GM18861 (cell line): ENCODE data around the gene RNF166.

ENCODE experiments used
- ATAC-seq: cut with Tn5 transposase; IDR thresholded peaks from one replicate; pipeline ENCODE4 v1.9.1; 2021; ENCODE audit not compliant: unreplicated experiment

RNF166 gene

DNA sequence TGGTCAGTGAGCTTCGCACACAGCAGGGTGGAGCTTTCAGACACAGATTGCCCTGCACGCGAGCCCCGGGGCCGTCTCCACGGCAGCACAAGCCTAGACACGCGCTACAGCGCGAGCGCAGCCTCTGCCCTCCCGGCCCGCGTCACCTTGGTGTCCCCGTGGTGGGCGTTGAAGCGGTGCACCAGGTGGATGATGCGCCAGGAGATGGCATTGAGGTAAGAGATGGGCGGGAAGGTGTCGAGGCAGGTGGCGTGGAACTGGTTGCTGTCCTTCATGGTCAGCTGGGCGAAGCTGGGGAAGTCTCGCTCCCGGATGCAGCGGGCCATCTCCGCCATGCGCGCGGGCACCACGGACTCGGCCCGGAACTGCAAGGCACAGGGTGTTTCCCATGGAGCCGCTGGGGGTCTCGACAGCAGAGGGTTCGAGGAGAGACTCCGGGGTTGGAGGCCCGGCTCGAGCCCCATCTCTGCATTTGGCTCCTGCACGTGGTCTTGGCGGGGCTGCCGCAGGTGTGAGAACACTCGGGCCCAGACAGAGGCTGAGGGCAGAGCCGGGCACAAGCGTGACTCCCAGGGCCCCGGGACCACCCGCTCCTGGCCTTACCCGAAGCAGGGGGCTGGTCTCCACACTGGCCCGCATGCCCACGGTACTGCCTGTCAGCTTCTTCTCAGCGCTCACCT is 51.0 kb downstream of the RNF166 start:
- ATAC-seq, result no peak

DNA sequence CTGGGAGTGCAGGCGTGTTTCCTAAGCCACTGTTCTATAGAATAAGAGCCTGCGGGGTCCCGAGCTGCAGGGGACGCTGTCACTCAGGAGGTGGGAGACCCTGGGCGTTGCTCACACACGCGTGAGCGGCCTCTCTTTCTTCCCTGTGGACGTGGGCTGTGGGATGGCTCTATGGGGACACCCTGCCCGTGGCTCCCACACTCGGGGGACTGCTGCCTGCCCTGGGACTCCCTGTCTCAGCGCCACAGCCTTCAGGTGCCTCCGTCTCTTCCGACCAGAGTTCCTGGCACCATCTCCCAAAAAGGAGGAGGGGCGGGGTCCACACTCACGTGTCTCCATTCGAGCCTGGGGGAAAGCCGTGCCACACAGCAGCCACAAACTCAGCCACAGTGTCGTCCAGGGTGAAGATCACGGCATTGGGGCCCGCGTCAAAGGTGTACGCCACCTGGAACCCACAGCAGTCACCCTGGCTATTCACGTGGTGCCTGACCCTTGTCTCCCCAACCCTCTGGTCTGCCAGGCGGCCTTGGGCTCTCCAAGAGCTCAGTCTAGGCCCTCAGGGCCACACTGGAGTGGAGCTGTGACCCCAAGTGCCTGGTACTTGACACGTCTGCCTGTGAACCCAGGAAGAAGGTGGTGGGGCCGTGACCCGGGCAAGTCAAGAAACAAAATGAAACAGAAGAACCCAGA is 51.7 kb downstream of the RNF166 start:
- ATAC-seq, result no peak

DNA sequence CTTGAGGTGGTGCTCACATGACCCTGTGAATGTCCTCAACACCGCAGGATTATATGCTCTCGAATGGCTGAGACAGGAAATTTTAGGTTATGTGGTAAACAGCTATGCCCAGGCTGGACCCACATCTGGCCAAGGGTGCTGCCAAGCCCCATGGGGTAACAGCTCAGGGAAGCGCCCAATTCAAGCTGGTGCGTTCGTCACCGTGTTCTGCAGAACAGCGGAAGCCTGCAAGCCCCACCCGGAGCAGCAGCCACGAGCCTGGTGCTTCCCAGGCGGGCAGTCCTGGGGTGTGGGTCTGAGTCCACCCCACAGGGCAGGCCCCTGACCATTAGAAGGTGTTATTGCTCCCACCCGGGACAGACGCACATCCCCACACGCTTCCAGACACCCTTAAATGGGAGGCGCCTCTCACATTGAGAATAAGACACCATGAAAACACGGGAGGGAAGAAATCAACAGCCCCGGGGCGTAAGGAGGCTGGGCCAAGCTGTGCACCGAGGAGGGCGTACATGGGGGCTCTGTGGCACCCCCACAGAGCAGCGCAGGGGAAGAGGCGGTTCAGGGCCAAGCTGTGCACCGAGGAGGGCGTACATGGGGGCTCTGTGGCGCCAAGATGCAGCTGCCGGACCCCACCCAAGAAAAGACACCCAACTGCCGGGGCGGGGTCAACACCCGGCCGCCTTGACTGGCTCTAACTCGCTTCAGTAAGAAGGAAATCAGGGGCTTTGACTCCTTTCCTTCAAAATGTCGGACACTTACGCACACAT is 52.4 kb downstream of the RNF166 start:
- no peak for ATAC-seq

DNA sequence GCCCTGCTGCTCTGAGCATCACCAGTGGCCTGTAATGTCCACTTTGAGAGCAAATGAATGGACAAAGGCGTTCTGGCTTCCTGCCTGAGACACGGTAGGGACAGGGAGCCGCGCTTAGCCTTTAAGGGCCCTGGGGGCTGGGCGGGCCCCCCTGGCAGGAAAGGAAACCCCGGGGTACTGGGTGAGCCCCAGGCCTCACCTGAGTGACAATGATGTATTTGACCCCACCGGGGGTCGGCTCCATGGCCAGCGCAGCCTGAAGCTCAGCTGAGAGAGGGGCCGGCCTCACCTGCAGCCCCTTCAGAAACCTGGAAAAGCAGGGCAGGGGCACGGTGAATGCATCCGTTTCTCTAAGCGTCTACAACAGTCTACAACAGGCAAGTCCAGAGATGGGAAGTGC is 53.1 kb downstream of the RNF166 start:
- ATAC-seq, result no peak

DNA sequence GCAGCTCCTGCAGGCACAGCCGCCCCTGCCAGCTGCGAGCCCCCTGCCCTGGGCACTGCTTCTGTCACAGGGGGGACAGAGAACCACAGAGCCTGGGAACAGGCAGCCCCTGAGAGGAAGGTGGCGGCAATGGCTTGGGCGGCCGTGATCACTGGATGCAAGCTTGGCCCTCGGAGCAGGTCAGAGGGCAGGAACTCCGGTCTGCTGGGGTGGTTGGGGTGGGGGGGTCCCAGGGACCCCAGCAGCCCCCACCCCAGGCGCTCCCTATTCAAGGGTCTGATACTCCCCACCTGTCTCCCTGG is 53.5 kb downstream of the RNF166 start:
- no peak for ATAC-seq

DNA sequence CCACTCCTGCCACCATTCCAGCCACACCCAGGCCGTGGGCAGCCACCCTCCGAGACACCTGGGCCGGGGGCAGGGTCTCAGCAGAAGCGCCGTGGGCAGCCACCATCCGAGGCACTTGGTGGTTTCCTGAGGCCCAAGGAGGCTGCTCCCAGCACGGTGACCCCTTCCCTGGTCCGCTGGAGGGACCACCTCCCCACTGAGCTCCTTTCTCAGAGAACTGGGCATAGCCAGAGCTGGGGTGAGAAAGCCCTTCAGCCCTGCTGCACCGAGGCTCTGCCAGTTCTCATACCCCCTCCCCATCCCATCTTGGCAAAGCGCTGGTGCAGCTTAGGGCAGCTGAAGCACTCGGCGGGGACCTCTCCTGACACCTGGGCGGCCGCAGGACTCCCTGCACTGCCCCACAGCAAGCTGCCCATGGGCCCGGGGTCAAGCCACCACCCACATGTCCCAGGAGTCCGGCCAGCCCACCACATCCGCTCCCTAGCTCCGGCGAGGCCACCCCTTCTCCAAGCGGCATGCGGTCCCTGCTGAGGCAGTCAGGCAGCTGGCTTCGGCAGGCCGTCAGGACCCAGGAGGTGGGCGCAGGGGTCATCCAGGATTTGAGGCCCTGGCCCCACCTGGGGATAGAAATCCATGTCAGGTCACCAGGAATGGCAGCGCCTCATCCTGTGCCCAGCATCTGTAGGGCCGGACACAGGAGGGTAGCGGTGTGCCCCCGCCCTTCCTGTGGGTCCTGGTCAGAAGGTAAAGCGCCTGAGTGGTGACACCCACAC is 54.0 kb downstream of the RNF166 start:
- ATAC-seq, result no peak

DNA sequence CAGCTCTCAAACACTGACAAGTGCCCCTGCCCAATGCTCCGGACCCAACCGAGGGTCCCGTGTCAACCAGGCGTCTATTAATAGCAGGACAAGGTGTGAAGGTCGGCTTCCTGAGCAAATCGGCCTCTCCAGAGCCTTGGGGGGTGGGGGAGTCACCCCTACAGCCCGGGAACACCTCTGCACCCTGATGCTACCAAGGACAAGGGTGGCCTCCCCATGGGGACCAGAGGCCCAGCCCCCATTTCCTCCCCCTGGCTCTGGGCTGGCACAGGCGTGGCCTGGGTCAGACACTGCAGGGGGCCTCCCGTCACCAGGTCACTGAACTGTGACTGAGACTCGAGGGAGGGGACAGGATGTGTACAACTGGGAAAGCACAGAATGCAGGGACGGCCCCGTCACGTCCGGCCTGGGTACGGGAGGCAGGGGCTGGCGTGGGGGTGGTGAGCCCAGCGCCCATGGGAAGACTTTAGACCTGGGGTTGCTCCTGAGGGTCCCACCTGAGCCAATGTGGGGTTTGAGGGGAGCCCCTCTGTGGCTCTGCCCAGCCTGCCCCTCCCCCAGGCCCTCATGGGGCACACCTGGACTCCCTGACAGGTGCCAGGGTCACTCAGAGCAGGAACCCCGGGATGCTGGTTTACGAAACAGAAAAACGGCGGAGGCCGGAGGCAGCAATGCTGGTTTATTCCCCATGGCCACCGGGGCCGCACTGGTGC is 54.8 kb downstream of the RNF166 start:
- peak; percentile 79 for ATAC-seq

DNA sequence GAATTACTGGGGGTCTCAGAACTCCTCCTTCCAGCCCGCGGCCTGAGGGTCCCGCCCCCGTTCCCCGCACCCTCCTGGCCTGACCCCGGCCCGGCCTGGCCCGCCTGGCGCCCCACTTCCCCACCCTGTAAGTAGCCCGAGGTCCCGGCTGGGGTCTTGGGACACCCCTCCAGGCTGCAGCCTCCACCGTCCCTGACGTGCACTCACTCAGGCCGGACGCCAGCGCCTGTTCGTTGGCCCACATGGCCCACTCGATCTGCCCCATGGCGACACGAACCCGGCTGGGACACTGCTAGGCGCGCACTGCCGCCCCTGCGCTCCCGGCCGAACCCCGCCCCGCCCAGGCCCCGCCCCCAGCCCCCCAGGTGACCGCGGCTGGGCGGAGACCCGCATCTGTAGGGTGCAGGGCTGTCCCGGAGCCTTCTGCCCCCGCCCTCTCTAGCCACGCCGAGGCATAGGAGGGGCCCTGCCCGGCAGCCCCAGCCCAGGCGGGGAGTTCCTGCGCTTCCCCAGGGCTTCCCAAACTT is 55.4 kb downstream of the RNF166 start, which contains the start of gene CYBA:
Gene CYBA (minus strand): TSS at position 305 of the 527 bp plus-strand sequence. CDS start 40 bp downstream, at position 265.
- peak; percentile 44 for ATAC-seq

DNA sequence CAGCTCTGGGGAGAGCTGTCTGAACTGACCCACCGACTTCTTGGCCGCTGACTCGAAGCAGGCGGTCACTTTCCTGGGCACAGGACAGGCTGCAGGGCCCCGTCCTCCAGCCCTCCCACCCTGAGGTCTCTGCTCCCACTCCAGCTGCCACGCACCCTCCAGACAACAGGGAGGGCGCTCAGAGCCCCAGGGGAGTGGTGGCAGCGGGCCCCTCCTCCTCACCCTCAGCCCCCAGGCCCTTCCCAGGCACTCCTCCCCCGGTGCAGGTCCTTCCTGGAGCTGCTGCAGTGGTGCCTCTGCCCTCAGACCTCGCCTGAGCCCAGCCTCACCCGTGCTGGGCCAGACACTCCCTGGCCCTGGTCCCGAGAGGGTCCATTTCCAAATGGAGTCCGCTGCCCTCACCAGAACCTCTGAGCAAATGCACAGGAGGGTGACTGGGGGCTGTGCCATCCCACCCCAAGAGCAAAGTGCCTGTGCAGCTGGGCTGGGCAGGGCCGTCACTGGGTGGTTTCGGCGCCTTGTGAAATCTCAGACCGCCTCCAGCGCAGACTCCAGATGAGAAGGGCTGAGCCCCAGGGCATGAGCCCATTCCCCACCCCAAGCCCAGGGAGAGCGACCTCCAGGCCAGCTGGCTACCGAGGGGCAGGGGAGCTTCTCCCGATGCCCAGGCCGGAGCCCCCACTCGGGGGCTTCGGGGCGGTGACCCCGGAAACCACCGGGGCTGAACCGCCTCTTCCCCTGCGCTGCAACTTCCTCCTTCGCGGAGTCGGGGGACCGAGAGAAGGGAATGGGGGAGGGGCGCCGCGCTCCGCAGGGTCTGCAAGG is 56.1 kb downstream of the RNF166 start:
- peak; percentile 4 for ATAC-seq

DNA sequence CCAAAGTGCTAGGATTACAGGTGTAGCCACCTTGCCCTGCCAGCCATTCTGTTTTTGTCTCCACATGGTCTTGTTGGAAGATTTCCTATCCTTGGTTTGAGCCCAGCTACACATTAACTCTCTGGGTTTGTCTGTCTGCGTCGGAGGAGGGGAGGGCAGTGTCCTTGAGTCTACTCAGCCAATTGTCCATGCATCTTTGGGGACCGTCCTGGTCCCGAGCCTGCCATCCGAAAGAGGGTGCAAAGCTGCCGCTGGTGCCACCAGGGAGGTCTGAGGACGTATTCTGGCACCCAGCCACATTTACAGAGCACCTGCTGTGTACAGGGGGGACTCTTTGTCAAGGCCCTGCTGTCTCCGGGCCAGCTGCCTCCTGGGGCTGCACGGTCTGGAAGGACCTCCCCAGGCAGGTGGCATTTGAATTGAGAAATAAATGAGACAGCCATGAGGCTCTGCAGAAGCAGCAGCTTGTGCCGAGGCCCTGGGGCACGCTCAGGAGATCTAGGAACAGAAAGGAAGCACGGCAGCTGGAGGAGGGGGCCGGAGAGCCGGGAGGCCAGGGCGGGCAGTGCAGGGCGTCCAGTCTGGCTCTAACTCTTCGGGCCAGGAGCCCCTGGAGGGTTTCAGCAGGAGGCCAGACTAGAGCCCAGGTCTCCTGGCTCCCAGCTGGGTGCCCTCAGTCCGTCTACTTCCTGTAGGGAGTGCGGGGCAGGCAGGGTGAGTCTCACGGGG is 56.8 kb downstream of the RNF166 start:
- no peak for ATAC-seq

DNA sequence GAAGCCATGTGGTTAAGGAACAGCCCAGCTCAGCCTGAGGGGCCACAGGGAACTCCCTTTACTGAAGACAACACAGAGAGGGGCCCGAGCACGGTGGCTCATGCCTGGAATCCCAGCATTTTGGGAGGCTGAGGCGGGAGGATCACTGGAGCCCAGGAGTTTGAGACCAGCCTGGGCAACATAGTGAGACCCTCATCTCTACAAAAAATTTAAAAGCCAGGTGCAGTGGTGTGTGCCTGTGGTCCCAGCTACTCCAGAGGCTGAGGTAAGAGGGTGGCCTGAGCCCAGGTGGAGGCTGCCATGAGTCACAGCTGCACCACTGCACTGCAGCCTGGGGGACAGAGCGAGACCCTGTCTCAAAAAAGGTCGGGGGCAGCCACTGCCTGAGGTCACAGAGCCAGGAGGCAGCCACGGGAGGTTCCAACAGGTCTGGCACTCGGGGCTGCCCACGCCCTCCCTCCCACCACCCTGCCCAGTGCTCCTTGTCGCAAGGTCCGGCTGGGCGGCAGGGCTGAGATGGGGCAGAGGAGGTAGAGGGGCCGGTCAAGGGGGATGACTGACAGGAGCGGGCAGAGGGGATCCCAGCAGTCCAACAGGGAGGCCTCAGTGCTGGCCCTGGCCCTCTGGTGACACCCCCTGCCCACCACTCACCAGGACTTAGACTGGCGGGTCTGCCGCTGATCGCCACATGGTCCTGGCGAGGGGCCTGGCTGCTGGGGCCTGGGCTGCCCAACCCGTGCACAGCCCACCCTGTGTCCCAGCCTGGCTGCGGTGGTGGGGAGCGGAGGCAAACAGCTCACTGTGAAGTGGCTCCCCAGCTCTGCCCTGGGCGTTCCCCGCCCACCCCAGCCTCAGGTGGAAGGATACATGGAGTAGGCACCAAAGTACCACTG is 58.8 kb downstream of the RNF166 start:
- ATAC-seq, result no peak
